GM10266 (cell line): ENCODE measurements around the gene EPB41L5.

ENCODE experiments used
- DNase-seq: peaks from one replicate; pipeline ENCODE4 v3.0.0; 2012; ENCODE audit errors: extremely low spot score
- TF ChIP-seq, protein P1 (sequence below): IDR thresholded peaks from 2 replicates; pipeline ENCODE4 v1.5.1; 2012; ENCODE audit warnings: mild to moderate bottlenecking, low read depth; ENCODE audit not compliant: control insufficient read depth, insufficient read depth; ENCODE audit errors: missing control alignments

EPB41L5 gene

GRCh38 chr2:120169020-120169419 lies 156.1 kb downstream of the EPB41L5 start:
- TF ChIP-seq, protein P1, sequence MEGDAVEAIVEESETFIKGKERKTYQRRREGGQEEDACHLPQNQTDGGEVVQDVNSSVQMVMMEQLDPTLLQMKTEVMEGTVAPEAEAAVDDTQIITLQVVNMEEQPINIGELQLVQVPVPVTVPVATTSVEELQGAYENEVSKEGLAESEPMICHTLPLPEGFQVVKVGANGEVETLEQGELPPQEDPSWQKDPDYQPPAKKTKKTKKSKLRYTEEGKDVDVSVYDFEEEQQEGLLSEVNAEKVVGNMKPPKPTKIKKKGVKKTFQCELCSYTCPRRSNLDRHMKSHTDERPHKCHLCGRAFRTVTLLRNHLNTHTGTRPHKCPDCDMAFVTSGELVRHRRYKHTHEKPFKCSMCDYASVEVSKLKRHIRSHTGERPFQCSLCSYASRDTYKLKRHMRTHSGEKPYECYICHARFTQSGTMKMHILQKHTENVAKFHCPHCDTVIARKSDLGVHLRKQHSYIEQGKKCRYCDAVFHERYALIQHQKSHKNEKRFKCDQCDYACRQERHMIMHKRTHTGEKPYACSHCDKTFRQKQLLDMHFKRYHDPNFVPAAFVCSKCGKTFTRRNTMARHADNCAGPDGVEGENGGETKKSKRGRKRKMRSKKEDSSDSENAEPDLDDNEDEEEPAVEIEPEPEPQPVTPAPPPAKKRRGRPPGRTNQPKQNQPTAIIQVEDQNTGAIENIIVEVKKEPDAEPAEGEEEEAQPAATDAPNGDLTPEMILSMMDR = no peak
- no peak for DNase-seq

GRCh38 chr2:120174963-120175581 lies 162.2 kb downstream of the EPB41L5 start:
- DNase-seq = peak; percentile 54
- TF ChIP-seq, protein P1 = peak; percentile 67

DNA sequence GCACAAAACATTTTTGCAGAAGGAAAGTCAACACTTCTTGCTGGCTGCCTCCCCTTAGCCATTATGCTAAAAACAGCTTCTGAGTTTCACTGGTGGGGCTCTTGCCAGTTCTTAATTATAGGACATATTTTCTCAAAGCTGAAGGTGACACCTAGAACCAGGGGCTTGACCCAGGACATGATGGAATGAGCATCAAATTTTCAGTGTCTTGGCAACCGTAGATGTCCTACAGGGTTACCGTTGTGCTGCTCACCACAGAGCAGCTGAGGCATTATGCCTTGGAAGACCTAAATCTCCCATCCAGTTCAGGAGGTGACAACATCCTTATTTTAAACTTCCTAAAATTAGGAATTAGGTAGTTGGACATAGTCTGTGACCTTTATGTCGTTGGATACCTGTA lies 163.6 kb downstream of the EPB41L5 start:
- DNase-seq = no peak
- TF ChIP-seq, protein P1 = no peak

- peak; percentile 73 for DNase-seq
- TF ChIP-seq, protein P1 = peak; percentile 77
These were observed 164.2 kb downstream of the EPB41L5 start for GRCh38 chr2:120177001-120177621.

- TF ChIP-seq, protein P1 = no peak
- no peak for DNase-seq
These were observed 165.1 kb downstream of the EPB41L5 start for GRCh38 chr2:120177973-120178372.

GRCh38 chr2:120179396-120179795 lies 166.5 kb downstream of the EPB41L5 start:
- TF ChIP-seq, protein P1 = no peak
- DNase-seq = no peak

GRCh38 chr2:120180066-120180465 lies 167.2 kb downstream of the EPB41L5 start:
- TF ChIP-seq, protein P1 = no peak
- no peak for DNase-seq
